PC-9 (cell line): ENCODE results near the gene MUS81. TPM values are rescaled to one million over a fixed set of nuclear protein-coding genes. Genes with fewer than 3 reads are reported as not detected.
A peak's percentile ranks its signal among the peaks of the same experiment; 100 is the strongest.

Experiments
- BruUV-seq: library from RNA; stranded (reverse); fragments of 400-500 nt; replicated peaks from 2 replicates; lab custom pipeline; 2021; lab: Mats Ljungman, UMichigan
- CTCF ChIA-PET: fragments of 300-600 bp; sonication (Branson Sonifier 250); formaldehyde crosslinking; loops from one replicate; lab custom pipeline; 2022; ENCODE audit warnings: antibody characterized with exemption; lab: Charles Lee
- POLR2A ChIA-PET: fragments of 300-600 bp; sonication (Branson Sonifier 250); formaldehyde crosslinking; loops from one replicate; lab custom pipeline; 2022; ENCODE audit warnings: antibody characterized with exemption; ENCODE audit not compliant: unreplicated experiment; lab: Charles Lee
- DNase-seq, 2 experiments: peaks; one replicate each; pipeline versions ENCODE4 v3.0.0 to v3.0.0-alpha.2; 2015 to 2022; ENCODE audit warnings: mixed read lengths in 1 of 2
- H2AFZ ChIP-seq: fragments of 200-600 bp; sonication (generic); 2 replicates; pipeline ENCODE4 v1.8.1; 2017; ENCODE audit warnings: antibody characterized with exemption
- H3F3A ChIP-seq: fragments of 200-600 bp; sonication (generic); 2 replicates; pipeline ENCODE4 v1.8.1; 2017; ENCODE audit warnings: antibody characterized with exemption, mild to moderate bottlenecking, low read depth; ENCODE audit not compliant: insufficient read depth
- H3K27ac ChIP-seq: fragments of 200-600 bp; sonication (generic); 2 replicates; pipeline ENCODE4 v1.6.1; 2016; ENCODE audit warnings: mixed run types
- H3K27me3 ChIP-seq: fragments of 200-600 bp; sonication (generic); 2 replicates; pipeline ENCODE4 v1.6.1; 2016; ENCODE audit warnings: low read depth, mixed run types; ENCODE audit not compliant: insufficient read depth
- H3K36me3 ChIP-seq: fragments of 200-600 bp; sonication (generic); 2 replicates; pipeline ENCODE4 v1.6.1; 2016; ENCODE audit warnings: low read depth, mixed run types
- H3K4me1 ChIP-seq: fragments of 200-600 bp; sonication (generic); replicated peaks from 2 replicates; pipeline ENCODE4 v1.6.1; 2016; ENCODE audit warnings: mixed run types; ENCODE audit not compliant: insufficient read depth
- H3K4me2 ChIP-seq: fragments of 200-600 bp; sonication (generic); 2 replicates; pipeline ENCODE4 v1.6.1; 2017; ENCODE audit warnings: mixed run types
- H3K4me3 ChIP-seq: fragments of 200-600 bp; sonication (generic); 2 replicates; pipeline ENCODE4 v1.6.1; 2016; ENCODE audit warnings: mixed run types
- H3K79me2 ChIP-seq: fragments of 200-600 bp; sonication (generic); 2 replicates; pipeline ENCODE4 v1.6.1; 2017; ENCODE audit warnings: low read depth, mixed run types
- H3K9me2 ChIP-seq: fragments of 200-600 bp; sonication (generic); 2 replicates; pipeline ENCODE4 v1.8.1; 2017; ENCODE audit warnings: mild to moderate bottlenecking; ENCODE audit not compliant: insufficient read depth
- H3K9me3 ChIP-seq: fragments of 200-600 bp; sonication (generic); 2 replicates; pipeline ENCODE4 v1.8.1; 2016; ENCODE audit warnings: low read depth; ENCODE audit not compliant: insufficient read depth
- H4K20me1 ChIP-seq: fragments of 200-600 bp; sonication (generic); 2 replicates; pipeline ENCODE4 v1.8.1; 2017; ENCODE audit not compliant: insufficient read depth
- EZH2 ChIP-seq: fragments of 200-600 bp; sonication (generic); IDR thresholded peaks from 2 replicates; pipeline ENCODE4 v1.8.0; 2017; ENCODE audit warnings: antibody characterized with exemption, low read depth
- intact Hi-C: fragments of 100-400 bp; cut with micrococcal nuclease; formaldehyde crosslinking; loops from one replicate; pipeline ENCODE4 v1.10.0; 2022; ENCODE audit not compliant: unreplicated experiment
- total RNA-seq: library from RNA; stranded (reverse); gene quantifications from 2 replicates; pipeline ENCODE4 v1.2.3, GENCODE V29; 2021
- TF ChIP-seq, protein P1 (sequence below): fragments of 200-600 bp; sonication (generic); conservative IDR thresholded peaks from 2 replicates; pipeline ENCODE4 v1.6.1; 2017; ENCODE audit warnings: mixed run types, antibody characterized with exemption, mild to moderate bottlenecking, moderate library complexity

Gene MUS81
- total RNA-seq, 1 experiment from 2014 or later = 62.7 TPM

DNA sequence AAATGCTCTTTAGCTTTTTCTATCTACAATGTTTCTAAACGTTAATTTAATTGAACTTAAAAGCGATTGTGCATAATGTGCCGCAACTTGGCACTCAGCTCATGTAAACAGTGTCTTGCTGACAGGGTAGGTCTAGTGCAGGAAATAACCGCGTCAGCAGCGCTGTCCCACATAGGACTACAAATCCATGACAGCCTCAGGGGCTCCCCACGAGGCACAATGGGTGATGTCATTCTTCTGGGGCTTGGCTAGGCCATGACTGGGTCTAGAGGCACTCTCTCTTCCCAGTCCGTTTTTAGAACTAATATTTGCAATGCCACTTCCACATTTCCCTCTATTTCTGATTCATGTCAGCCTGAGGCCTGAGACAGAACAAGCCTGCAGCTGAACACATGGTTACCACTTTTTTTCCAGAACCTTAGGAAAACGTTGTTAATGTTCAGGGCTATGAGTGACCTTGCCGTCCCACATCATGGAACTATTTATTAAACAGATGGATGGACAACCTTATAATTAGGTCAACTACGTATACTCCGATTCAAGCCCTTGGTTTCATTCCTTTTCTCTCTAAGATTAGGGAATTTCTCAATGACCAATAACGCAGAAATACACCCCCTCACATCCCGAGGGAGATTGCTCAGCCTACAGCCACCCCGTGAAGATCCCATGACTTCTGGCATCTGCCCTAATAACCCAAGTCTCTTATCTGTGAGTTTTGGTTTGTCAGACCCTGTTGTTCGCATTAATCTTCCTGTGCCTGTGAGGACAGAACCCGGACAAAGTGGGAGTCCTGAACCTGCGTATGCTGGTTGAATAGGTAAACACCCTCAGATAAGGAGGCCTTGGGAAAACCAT is 45.9 kb upstream of the MUS81 start:
- BruUV-seq = no TSS peak
- Histone ChIP-seq H2AFZ (no peak overlapping the region), H3K4me3 (no peak overlapping the region), H4K20me1 (no peaks in the 10 kb centered on the region), H3K4me1 (peaks cover 8% of the 10 kb centered on the region; the same call in 1 of the 2 replicates), H3K27me3 (no peaks in the 10 kb centered on the region), H3K9me3 (no peaks in the 10 kb centered on the region), H3K9me2 (no peaks in the 10 kb centered on the region), H3K4me2 (no peak overlapping the region), H3K36me3 (no peaks in the 10 kb centered on the region), H3K27ac (no peak overlapping the region), H3F3A (peaks cover 14% of the 10 kb centered on the region), H3K79me2 (no peaks in the 10 kb centered on the region)
- ChIA-PET POLR2A (no interaction called here), CTCF (no interaction called here)
- intact Hi-C loops = no loop called here
- DNase-seq = no peak
- TF ChIP-seq EZH2 = no peak
- TF ChIP-seq, protein P1, sequence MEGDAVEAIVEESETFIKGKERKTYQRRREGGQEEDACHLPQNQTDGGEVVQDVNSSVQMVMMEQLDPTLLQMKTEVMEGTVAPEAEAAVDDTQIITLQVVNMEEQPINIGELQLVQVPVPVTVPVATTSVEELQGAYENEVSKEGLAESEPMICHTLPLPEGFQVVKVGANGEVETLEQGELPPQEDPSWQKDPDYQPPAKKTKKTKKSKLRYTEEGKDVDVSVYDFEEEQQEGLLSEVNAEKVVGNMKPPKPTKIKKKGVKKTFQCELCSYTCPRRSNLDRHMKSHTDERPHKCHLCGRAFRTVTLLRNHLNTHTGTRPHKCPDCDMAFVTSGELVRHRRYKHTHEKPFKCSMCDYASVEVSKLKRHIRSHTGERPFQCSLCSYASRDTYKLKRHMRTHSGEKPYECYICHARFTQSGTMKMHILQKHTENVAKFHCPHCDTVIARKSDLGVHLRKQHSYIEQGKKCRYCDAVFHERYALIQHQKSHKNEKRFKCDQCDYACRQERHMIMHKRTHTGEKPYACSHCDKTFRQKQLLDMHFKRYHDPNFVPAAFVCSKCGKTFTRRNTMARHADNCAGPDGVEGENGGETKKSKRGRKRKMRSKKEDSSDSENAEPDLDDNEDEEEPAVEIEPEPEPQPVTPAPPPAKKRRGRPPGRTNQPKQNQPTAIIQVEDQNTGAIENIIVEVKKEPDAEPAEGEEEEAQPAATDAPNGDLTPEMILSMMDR = no peak

DNA sequence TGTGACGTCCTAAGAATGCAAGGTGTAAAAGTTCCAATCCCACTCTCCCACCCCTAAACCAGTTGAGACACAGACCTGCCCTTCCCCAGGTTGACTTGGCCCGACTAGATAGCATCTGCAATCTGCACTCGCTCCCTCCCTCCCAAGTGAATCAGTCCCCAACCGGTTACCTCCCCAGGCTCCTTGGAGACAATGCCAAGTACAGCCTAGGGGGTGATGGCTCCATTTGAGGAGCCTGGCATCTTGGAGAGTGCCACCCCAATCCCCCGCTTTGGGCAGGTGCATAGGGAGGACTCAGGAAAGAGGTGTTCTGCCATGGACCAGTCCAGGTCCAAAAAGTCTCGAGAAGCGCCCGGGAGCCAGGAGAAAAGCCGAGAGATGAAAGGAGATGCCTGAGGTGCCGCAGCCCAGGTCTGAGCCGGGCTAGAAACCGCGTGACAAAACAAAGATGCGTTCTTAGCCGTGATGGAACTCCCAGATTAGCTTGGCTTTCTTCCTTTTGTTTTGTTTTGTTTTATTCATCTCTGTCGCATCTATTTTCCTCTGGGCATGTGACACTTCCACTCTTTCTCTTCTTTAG is 45.2 kb upstream of the MUS81 start:
- intact Hi-C loops = loop anchor here (5.0 kb wide), 1 partner anchor 178 kb away; the partner anchor contains the start of gene SIPA1
- no peaks in the 10 kb centered on the region for H3K36me3 ChIP-seq
- H4K20me1 ChIP-seq = no peaks in the 10 kb centered on the region
- no peak overlapping the region for H2AFZ ChIP-seq
- ChIA-PET POLR2A (interaction anchor here (0.5 kb wide), 1 partner anchor 103 kb away, joined by 4 read pairs; no protein-coding TSS in a partner anchor), CTCF (no interaction called here)
- H3K4me1 ChIP-seq = peaks cover 8% of the 10 kb centered on the region; the same call in 1 of the 2 replicates
- H3K4me3 ChIP-seq = no peak overlapping the region
- no peak for DNase-seq
- no peak for TF ChIP-seq EZH2
- TF ChIP-seq, protein P1 = no peak
- BruUV-seq = no TSS peak
- peaks cover 14% of the 10 kb centered on the region for H3F3A ChIP-seq
- no peaks in the 10 kb centered on the region for H3K9me3 ChIP-seq
- no peak overlapping the region for H3K27ac ChIP-seq
- no peak overlapping the region for H3K4me2 ChIP-seq
- H3K79me2 ChIP-seq = no peaks in the 10 kb centered on the region
- H3K27me3 ChIP-seq = no peaks in the 10 kb centered on the region
- no peaks in the 10 kb centered on the region for H3K9me2 ChIP-seq

DNA sequence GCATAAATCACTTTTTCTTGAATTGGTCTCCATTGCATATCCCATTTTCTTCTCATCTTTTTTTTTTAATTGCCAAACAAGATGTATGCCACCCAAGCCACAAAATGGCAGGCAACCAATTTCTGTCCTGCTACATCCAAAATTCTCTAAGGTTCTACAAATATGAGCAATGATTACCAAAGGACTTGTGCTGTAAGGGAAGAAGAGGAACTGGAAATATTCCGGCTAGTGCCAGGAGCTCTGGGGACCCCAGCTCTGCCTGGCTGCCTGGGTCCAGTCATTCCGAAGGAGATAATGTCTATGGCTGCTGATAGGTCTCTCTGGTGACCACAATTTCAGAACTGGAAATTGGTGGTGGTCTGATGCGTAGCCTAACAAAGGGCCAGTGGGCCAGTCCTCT is 43.5 kb upstream of the MUS81 start:
- Histone ChIP-seq H4K20me1 (no peaks in the 10 kb centered on the region), H3K4me2 (peak overlapping the region; percentile 83; the same call in 1 of the 2 replicates), H3K9me3 (no peaks in the 10 kb centered on the region), H3F3A (peaks cover 7% of the 10 kb centered on the region), H3K9me2 (no peaks in the 10 kb centered on the region), H3K4me1 (peaks cover 8% of the 10 kb centered on the region; the same call in 1 of the 2 replicates), H3K79me2 (no peaks in the 10 kb centered on the region), H2AFZ (no peak overlapping the region), H3K27me3 (no peaks in the 10 kb centered on the region), H3K36me3 (no peaks in the 10 kb centered on the region), H3K4me3 (no peak overlapping the region; the same call in 1 of the 2 replicates), H3K27ac (no peak overlapping the region)
- intact Hi-C loops = loop anchor here (1.0 to 5.0 kb wide), 3 partner anchors 36 to 179 kb away; partner anchors contain the start of genes AP5B1 and SIPA1
- BruUV-seq = no TSS peak
- CTCF ChIA-PET = interaction anchor here (0.7 to 2.7 kb wide), 4 partner anchors 17 to 104 kb away, joined by 3 to 16 read pairs (median 8); partner anchors contain the start of gene KAT5
- no peak for DNase-seq
- no peak for TF ChIP-seq EZH2
- TF ChIP-seq, protein P1 = no peak
- POLR2A ChIA-PET = no interaction called here
